Left lung (tissue), 10 donors: Measurements from ENCODE around the gene SWAP70. TPM values are rescaled to one million over a fixed set of nuclear protein-coding genes. Genes with fewer than 3 reads are reported as not detected.

Source experiments
- ATAC-seq: fragments of 200-7000 bp; cut with Tn5 transposase; one replicate; pipeline ENCODE4 v1.9.1; 2020; ENCODE audit warnings: moderate library complexity
- DNase-seq, 4 donors: peaks; one replicate each; pipeline ENCODE4 v3.0.0-alpha.2; 2013 to 2020
- H3K27ac ChIP-seq, 2 donors: fragments of 200-600 bp; sonication (generic) in 1 of 2; one replicate each; pipeline versions ENCODE4 v1.5.0 to v1.8.0; 2020 to 2021
- H3K27me3 ChIP-seq, 2 donors: fragments of 200-600 bp; sonication (generic) in 1 of 2; one replicate each; pipeline versions ENCODE4 v1.5.0 to v1.8.0; 2020 to 2021
- H3K36me3 ChIP-seq, 2 donors: fragments of 200-600 bp; sonication (generic) in 1 of 2; one replicate each; pipeline versions ENCODE4 v1.5.0 to v1.8.0; 2020 to 2021
- H3K4me1 ChIP-seq, 2 donors: fragments of 200-600 bp; one replicate each; pipeline ENCODE4 v1.8.0; 2021
- H3K4me3 ChIP-seq, 2 donors: fragments of 200-600 bp; sonication (generic) in 1 of 2; one replicate each; pipeline versions ENCODE4 v1.5.0 to v1.8.0; 2020 to 2021; ENCODE audit warnings: mild to moderate bottlenecking in 1 of 2
- H3K9me3 ChIP-seq, 2 donors: fragments of 200-600 bp; sonication (generic) in 1 of 2; one replicate each; pipeline versions ENCODE4 v1.5.0 to v1.8.0; 2020 to 2021
- intact Hi-C, 2 donors: fragments of 100-400 bp; cut with DNase I; formaldehyde crosslinking; loops; one replicate each; pipeline versions ENCODE4 v1.11.2 to v1.14.2; 2022
- polyA plus RNA-seq, 6 donors: library from polyadenylated mRNA; unstranded; fragments of 120-200 nt; gene quantifications; one replicate each; pipeline ENCODE4 v1.2.1, GENCODE V29; 2013; ENCODE audit not compliant: insufficient read length in 6 of 6
- total RNA-seq, 2 donors: library from RNA; stranded (reverse); fragmentation: NEBNext Ultra II Directional; extraction: Animal tissue kit (Norgen Biotek cat#: 25700); gene quantifications; one replicate each; pipeline ENCODE4 v1.2.1, GENCODE V29; 2021
- TF ChIP-seq, protein P1 (sequence below), 2 donors: fragments of 200-600 bp; sonication (generic) in 1 of 2; IDR thresholded peaks; one replicate each; pipeline versions ENCODE4 v1.5.0 to v1.8.0; 2021; ENCODE audit warnings: antibody characterized with exemption in 2 of 2
- donor health status: DM: no; HTN: yes; CAD: no.
- donor health status: DM: no; HTN: no; CAD: no.

Gene SWAP70
- total and polyA plus RNA-seq, 8 donors, result 20.5 to 50.8 (median 26.1) TPM

DNA sequence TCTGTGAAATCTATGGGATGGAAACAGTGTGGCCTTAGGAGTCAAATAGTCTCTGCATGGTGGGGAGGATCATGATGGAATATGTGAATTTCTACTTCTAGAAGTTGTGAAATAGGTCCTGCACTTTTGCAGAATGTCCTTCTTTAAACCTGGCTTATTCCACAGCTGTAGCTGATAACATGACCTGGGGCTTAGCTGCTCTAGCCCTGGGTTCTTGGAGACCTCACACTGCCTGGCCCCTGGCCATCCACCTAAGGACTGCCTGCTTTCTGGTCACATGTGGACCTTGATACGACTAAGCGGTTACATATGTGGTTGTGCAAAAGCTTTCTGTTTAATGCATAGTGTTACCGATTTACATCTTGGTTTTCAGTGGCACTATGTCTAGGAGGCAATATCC is 88.2 kb downstream of the SWAP70 start:
- H3K4me1 ChIP-seq, result peaks cover 11 to 33% of the 10 kb centered on the region in 2 donors
- H3K27ac ChIP-seq, result no peak overlapping the region
- intact Hi-C loops, result loop anchor here in 1 of 2 donors (10.0 kb wide), 2 partner anchors 137 to 553 kb away; partner anchors contain the start of gene ADM
- H3K36me3 ChIP-seq, result peaks cover 0 to 49% of the 10 kb centered on the region in 2 donors
- H3K9me3 ChIP-seq, result no peaks in the 10 kb centered on the region
- no peak for DNase-seq
- no peak for ATAC-seq
- H3K4me3 ChIP-seq, result no peak overlapping the region
- TF ChIP-seq, protein P1, sequence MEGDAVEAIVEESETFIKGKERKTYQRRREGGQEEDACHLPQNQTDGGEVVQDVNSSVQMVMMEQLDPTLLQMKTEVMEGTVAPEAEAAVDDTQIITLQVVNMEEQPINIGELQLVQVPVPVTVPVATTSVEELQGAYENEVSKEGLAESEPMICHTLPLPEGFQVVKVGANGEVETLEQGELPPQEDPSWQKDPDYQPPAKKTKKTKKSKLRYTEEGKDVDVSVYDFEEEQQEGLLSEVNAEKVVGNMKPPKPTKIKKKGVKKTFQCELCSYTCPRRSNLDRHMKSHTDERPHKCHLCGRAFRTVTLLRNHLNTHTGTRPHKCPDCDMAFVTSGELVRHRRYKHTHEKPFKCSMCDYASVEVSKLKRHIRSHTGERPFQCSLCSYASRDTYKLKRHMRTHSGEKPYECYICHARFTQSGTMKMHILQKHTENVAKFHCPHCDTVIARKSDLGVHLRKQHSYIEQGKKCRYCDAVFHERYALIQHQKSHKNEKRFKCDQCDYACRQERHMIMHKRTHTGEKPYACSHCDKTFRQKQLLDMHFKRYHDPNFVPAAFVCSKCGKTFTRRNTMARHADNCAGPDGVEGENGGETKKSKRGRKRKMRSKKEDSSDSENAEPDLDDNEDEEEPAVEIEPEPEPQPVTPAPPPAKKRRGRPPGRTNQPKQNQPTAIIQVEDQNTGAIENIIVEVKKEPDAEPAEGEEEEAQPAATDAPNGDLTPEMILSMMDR (IDR thresholded peaks at IDR 0.05), result no peak
- no peaks in the 10 kb centered on the region for H3K27me3 ChIP-seq

DNA sequence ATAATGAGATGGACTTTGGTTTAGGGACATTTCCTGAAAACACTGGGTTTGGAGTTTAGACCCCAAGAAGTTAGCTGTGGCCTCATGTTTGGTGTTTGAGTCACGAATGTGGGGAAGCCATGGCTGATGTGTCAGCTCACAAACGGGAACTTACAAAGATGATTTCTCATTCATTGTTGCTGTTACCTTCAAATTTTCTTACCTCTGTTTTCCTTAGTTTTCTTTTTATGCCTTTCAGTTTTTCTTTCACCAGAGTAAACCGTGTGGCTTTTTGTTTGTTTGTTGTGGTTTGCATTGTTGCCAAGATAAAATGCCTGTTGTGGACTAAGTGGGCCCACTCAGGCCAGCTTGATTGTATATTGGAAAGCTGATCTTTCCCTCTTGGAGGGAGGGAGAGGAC is 89.1 kb downstream of the SWAP70 start:
- no peak overlapping the region for H3K4me3 ChIP-seq
- intact Hi-C loops, result loop anchor here in 1 of 2 donors (10.0 kb wide), 2 partner anchors 138 to 552 kb away; partner anchors contain the start of gene ADM
- peaks cover 4 to 33% of the 10 kb centered on the region in 2 donors for H3K4me1 ChIP-seq
- ATAC-seq (no peak), DNase-seq (no peak)
- TF ChIP-seq, protein P1 (IDR thresholded peaks at IDR 0.05), result no peak
- no peaks in the 10 kb centered on the region for H3K9me3 ChIP-seq
- peaks cover 0 to 49% of the 10 kb centered on the region in 2 donors for H3K36me3 ChIP-seq
- H3K27ac ChIP-seq, result no peak overlapping the region
- no peaks in the 10 kb centered on the region for H3K27me3 ChIP-seq

DNA sequence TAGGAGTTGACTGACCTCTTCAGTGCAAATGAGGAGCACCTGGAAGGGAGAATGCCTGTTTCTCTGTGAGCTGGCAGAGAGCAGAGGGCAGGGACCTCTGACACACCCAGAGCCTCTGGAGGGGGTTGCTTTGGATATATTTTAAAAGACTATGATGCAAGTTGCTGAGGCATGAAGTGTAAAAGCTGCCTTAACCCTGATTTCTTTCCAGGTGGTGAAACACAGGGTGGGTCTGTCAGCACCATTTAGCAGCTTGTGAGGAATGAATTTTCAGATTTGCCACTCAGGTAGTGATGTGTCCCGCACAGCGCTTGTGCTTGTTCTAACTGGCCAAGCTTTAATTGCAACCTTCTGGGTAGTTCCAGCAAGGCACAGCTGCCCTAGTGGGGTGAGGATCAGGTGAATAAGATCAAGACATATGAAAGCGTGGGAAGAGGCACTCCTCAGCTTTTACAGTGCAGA is 90.2 kb downstream of the SWAP70 start:
- no peak overlapping the region for H3K27ac ChIP-seq
- intact Hi-C loops, result loop anchor here in 1 of 2 donors (10.0 kb wide), 2 partner anchors 139 to 551 kb away; partner anchors contain the start of gene ADM

DNA sequence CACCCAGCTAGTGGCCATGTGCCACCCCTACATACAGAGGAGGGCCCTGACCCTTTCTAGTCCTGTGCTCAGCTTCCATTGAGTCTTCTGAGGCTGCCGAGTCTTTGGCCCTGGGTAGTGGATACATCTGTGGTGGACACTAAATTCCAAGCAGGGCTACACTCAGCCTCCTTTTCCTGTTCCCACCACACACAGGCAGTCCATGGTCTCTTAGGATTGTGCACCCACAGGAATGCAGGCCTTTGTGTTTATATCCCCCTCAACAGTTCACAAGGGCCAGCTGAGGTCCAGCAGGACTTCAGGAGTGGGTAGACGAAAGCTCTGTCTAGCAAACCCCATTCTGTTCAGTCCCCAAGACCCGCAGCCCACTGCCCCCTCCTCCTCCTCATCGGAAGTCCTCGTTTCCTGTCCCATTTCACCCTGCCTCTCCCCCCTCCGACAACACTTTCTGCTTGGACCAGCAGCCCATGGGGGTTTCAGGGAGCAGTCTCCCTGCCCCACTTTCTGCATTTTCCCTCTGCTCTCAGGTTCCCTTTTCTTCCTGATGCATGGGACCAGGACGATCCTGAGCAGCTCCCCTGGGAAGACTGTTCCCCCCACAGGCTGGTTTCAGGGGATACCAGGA is 91.8 kb downstream of the SWAP70 start:
- Histone ChIP-seq H3K4me3 (no peak overlapping the region), H3K27me3 (no peaks in the 10 kb centered on the region), H3K4me1 (peaks cover 6 to 48% of the 10 kb centered on the region in 2 donors), H3K27ac (no peak overlapping the region), H3K9me3 (no peaks in the 10 kb centered on the region), H3K36me3 (peaks cover 0 to 25% of the 10 kb centered on the region in 2 donors)
- TF ChIP-seq, protein P1 (IDR thresholded peaks at IDR 0.05), result no peak
- ATAC-seq, result no peak
- DNase-seq, result no peak
- intact Hi-C loops, result loop anchor here in 1 of 2 donors (5.0 to 10.0 kb wide), 3 partner anchors 141 to 549 kb away; partner anchors contain the start of gene ADM

More for the DNA sequence above, 90.2 kb downstream of the SWAP70 start:
- peaks cover 0 to 41% of the 10 kb centered on the region in 2 donors for H3K36me3 ChIP-seq
- peaks cover 4 to 36% of the 10 kb centered on the region in 2 donors for H3K4me1 ChIP-seq
- H3K27me3 ChIP-seq, result no peaks in the 10 kb centered on the region
- no peak overlapping the region for H3K4me3 ChIP-seq
- H3K9me3 ChIP-seq, result no peaks in the 10 kb centered on the region
- TF ChIP-seq, protein P1 (IDR thresholded peaks at IDR 0.05), result no peak
- DNase-seq (no peak), ATAC-seq (no peak)

DNA sequence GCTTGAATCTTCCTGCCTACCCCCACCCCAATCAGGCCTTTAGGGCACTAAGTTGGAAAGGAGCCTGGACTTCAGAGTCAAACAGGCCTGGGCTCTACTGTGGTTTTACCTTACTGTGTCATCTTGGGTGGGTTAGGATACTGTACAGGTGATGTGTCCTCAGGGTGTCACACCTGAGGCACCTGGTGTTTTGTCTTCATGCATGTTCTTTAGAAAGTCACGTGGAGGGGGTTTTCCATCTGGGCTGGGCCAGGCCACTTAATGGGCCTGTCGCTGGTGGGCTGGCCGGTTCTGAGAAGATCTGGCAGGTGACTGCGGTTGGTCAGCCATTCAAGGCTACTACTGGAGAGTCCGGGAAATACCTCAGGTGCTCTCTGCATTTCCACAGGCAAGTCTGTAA is 92.6 kb downstream of the SWAP70 start:
- Histone ChIP-seq H3K27ac (no peak overlapping the region), H3K27me3 (no peaks in the 10 kb centered on the region), H3K9me3 (no peaks in the 10 kb centered on the region), H3K36me3 (peaks cover 0 to 17% of the 10 kb centered on the region in 2 donors), H3K4me3 (no peak overlapping the region), H3K4me1 (peaks cover 6 to 48% of the 10 kb centered on the region in 2 donors)
- intact Hi-C loops, result loop anchor here in 1 of 2 donors (5.0 to 10.0 kb wide), 3 partner anchors 142 to 548 kb away; partner anchors contain the start of gene ADM
- DNase-seq (no peak), ATAC-seq (no peak)
- TF ChIP-seq, protein P1 (IDR thresholded peaks at IDR 0.05), result no peak
